ENCODE data around the gene RPS6KA2. TPM values are rescaled to one million over a fixed set of nuclear protein-coding genes. Genes with fewer than 3 reads are reported as not detected.

The RPS6KA2 gene
- total RNA-seq, 3 donors from 2014 or later (not counting 1 experiment from before 2014, with no cell fraction given): 2.8 to 4.5 (median 2.9) TPM

DNA sequence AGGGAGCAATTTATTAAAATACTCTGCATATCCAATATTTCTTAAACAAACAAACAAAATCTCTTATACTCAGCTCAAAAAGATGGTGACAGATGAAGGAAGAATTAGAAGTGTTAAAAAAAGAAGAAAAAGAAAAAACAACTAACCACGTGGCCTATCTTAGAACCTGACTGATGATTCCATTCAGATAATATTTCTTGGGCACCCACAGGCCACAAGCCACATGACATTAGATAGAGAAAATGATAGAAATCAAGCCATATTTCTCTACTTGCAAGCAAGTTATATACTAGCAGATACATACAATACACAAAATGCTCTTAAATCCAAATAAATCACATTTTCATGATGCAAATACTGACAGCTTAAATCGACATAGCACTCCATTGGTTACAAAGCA, 26.1 kb downstream of the RPS6KA2 start:
- Histone ChIP-seq H3K27me3 (ENCODE audit: control insufficient read depth, insufficient read depth, low read length) (no peaks in the 10 kb centered on the region), H3K4me1 (ENCODE audit: control insufficient read depth, insufficient read depth, low read length) (no peaks in the 10 kb centered on the region), H3K4me3 (ENCODE audit: low read length) (no peak overlapping the region), H3K27ac (ENCODE audit: low read length) (no peak overlapping the region), H3K9me3 (ENCODE audit: control insufficient read depth, insufficient read depth, low read length) (no peaks in the 10 kb centered on the region), H3K36me3 (ENCODE audit: control insufficient read depth, insufficient read depth, low read length) (no peaks in the 10 kb centered on the region)
- no peaks in the 10 kb centered on the region for H3K36me3 Mint-ChIP-seq
- ATAC-seq (no peak), DNase-seq (no peak)
- H3K9me3 Mint-ChIP-seq: no peaks in the 10 kb centered on the region
- intact Hi-C loops (cut with micrococcal nuclease): no loop called here
- no peak overlapping the region for H3K27ac Mint-ChIP-seq
- H3K4me3 Mint-ChIP-seq: no peak overlapping the region
- no peak for TF ChIP-seq CTCF (IDR thresholded peaks at IDR 0.05)
- H3K27me3 Mint-ChIP-seq (ENCODE audit: low read depth in 2 of 2): peaks cover 12 to 60% of the 10 kb centered on the region in 2 donors
- H3K4me1 Mint-ChIP-seq: peaks cover 0 to 5% of the 10 kb centered on the region in 2 donors
- no CpG with 5 or more reads among the region's 2 CpGs for WGBS (ENCODE audit: insufficient coverage)

GRCh38 chr6:166599205-166599604, 27.8 kb downstream of the RPS6KA2 start:
- Histone ChIP-seq H3K27ac (ENCODE audit: low read length) (no peak overlapping the region), H3K27me3 (ENCODE audit: control insufficient read depth, insufficient read depth, low read length) (no peaks in the 10 kb centered on the region), H3K36me3 (ENCODE audit: control insufficient read depth, insufficient read depth, low read length) (no peaks in the 10 kb centered on the region), H3K4me1 (ENCODE audit: control insufficient read depth, insufficient read depth, low read length) (no peaks in the 10 kb centered on the region), H3K9me3 (ENCODE audit: control insufficient read depth, insufficient read depth, low read length) (no peaks in the 10 kb centered on the region), H3K4me3 (ENCODE audit: low read length) (no peak overlapping the region)
- Mint-ChIP-seq H3K4me3 (no peak overlapping the region), H3K9me3 (no peaks in the 10 kb centered on the region), H3K27ac (no peak overlapping the region), H3K4me1 (peaks cover 0 to 5% of the 10 kb centered on the region in 2 donors), H3K27me3 (ENCODE audit: low read depth in 2 of 2) (peaks cover 13 to 56% of the 10 kb centered on the region in 2 donors), H3K36me3 (no peaks in the 10 kb centered on the region)
- no peak for DNase-seq
- no peak for ATAC-seq
- TF ChIP-seq CTCF (IDR thresholded peaks at IDR 0.05): no peak
- intact Hi-C loops (cut with micrococcal nuclease): no loop called here
- 50% methylated on average over 5 of the region's 5 CpGs for WGBS (ENCODE audit: insufficient coverage)

- Mint-ChIP-seq H3K9me3 (no peaks in the 10 kb centered on the region), H3K27ac (no peak overlapping the region), H3K27me3 (ENCODE audit: low read depth in 2 of 2) (peaks cover 13 to 52% of the 10 kb centered on the region in 2 donors), H3K36me3 (no peaks in the 10 kb centered on the region), H3K4me3 (no peak overlapping the region), H3K4me1 (peaks cover 0 to 5% of the 10 kb centered on the region in 2 donors)
- no peaks in the 10 kb centered on the region for H3K27me3 ChIP-seq (ENCODE audit: control insufficient read depth, insufficient read depth, low read length)
- no peak for ATAC-seq
- no peak for TF ChIP-seq CTCF (IDR thresholded peaks at IDR 0.05)
- no peaks in the 10 kb centered on the region for H3K36me3 ChIP-seq (ENCODE audit: control insufficient read depth, insufficient read depth, low read length)
- WGBS (ENCODE audit: insufficient coverage): 87% methylated on average over 11 of the region's 11 CpGs
- no peaks in the 10 kb centered on the region for H3K9me3 ChIP-seq (ENCODE audit: control insufficient read depth, insufficient read depth, low read length)
- intact Hi-C loops (cut with micrococcal nuclease): no loop called here
- no peak overlapping the region for H3K4me3 ChIP-seq (ENCODE audit: low read length)
- no peak overlapping the region for H3K27ac ChIP-seq (ENCODE audit: low read length)
- no peak for DNase-seq
- H3K4me1 ChIP-seq (ENCODE audit: control insufficient read depth, insufficient read depth, low read length): no peaks in the 10 kb centered on the region
Measured at GRCh38 chr6:166598441-166599138, 28.5 kb downstream of the RPS6KA2 start.

Measured in natural killer cell (primary cell).